DMS 273 (cell line): ENCODE results near the gene PTH2R.
"Not testable (repeated sequence)": the region's sequence is repeated elsewhere in the genome, so short reads cannot be mapped to it uniquely, and the experiment has no call there.

Source experiments
- DNase-seq: peaks from one replicate; lab custom pipeline; 2025; ENCODE audit not compliant: unreplicated experiment; lab: John Stamatoyannopoulos, UW

PTH2R gene

GRCh38 chr2:208392300-208392699 is 14.3 kb upstream of the PTH2R start:
- no peak for DNase-seq

- DNase-seq = not testable (repeated sequence)
These were observed 9.8 kb upstream of the PTH2R start for GRCh38 chr2:208396796-208397195.

GRCh38 chr2:208399201-208399600 is 7.4 kb upstream of the PTH2R start:
- no peak for DNase-seq

GRCh38 chr2:208407667-208408066 is 1.1 kb downstream of the PTH2R start:
- DNase-seq = peak; percentile 73

GRCh38 chr2:208413931-208414330 is 7.3 kb downstream of the PTH2R start:
- DNase-seq = no peak

GRCh38 chr2:208415255-208415654 is 8.7 kb downstream of the PTH2R start:
- no peak for DNase-seq

- DNase-seq = no peak
These were observed 9.3 kb downstream of the PTH2R start for GRCh38 chr2:208415897-208416296.

- DNase-seq = no peak
These were observed 19.9 kb downstream of the PTH2R start for GRCh38 chr2:208426412-208427045.

- no peak for DNase-seq
These were observed 31.2 kb downstream of the PTH2R start for GRCh38 chr2:208437755-208438154.

- DNase-seq = no peak
These were observed 34.1 kb downstream of the PTH2R start for GRCh38 chr2:208440716-208441115.

- no peak for DNase-seq
These were observed 35.4 kb downstream of the PTH2R start for GRCh38 chr2:208441951-208442350.

GRCh38 chr2:208447447-208447846 is 40.9 kb downstream of the PTH2R start:
- not testable (repeated sequence) for DNase-seq

GRCh38 chr2:208451061-208451460 is 44.5 kb downstream of the PTH2R start:
- DNase-seq = no peak

GRCh38 chr2:208454861-208455260 is 48.3 kb downstream of the PTH2R start:
- no peak for DNase-seq

- DNase-seq = no peak
These were observed 57.1 kb downstream of the PTH2R start for GRCh38 chr2:208463721-208464120.

GRCh38 chr2:208464205-208464604 is 57.6 kb downstream of the PTH2R start:
- no peak for DNase-seq

GRCh38 chr2:208466151-208466919 is 59.7 kb downstream of the PTH2R start:
- peak; percentile 81 for DNase-seq

- no peak for DNase-seq
These were observed 60.3 kb downstream of the PTH2R start for GRCh38 chr2:208466920-208467298.

GRCh38 chr2:208467564-208467963 is 61.0 kb downstream of the PTH2R start:
- no peak for DNase-seq

- DNase-seq = no peak
These were observed 71.1 kb downstream of the PTH2R start for GRCh38 chr2:208477741-208478140.

GRCh38 chr2:208479342-208479741 is 72.8 kb downstream of the PTH2R start:
- DNase-seq = no peak

GRCh38 chr2:208481945-208482344 is 75.4 kb downstream of the PTH2R start:
- not testable (repeated sequence) for DNase-seq
